PC-3 (cell line): ENCODE results near the gene MICB.

Experiments used
- CTCF ChIP-seq: fragments of 300-600 bp; sonication (generic); conservative IDR thresholded peaks from 2 replicates; pipeline ENCODE4 v1.5.1; 2017; ENCODE audit warnings: antibody characterized with exemption, low read depth, mild to moderate bottlenecking, low read length
- EZH2 ChIP-seq: fragments of 300-600 bp; sonication (generic); IDR thresholded peaks from one replicate; pipeline ENCODE4 v1.6.1; 2017; ENCODE audit warnings: antibody characterized with exemption, mild to moderate bottlenecking, low read length; ENCODE audit not compliant: unreplicated experiment
- EZH2phosphoT487 ChIP-seq: fragments of 300-600 bp; sonication (generic); IDR thresholded peaks from 2 replicates; pipeline ENCODE4 v1.6.1; 2018; ENCODE audit warnings: mild to moderate bottlenecking, antibody characterized with exemption, low read length, borderline replicate concordance

GRCh38 chr6:31477521-31477920, 20.4 kb upstream of the MICB start:
- TF ChIP-seq EZH2, result no peak
- no peak for TF ChIP-seq CTCF
- TF ChIP-seq EZH2phosphoT487, result no peak
